ENCODE measurements around the gene RAMP2. TPM values are rescaled to one million over a fixed set of nuclear protein-coding genes. Genes with fewer than 3 reads are reported as not detected.

RAMP2 gene
- total RNA-seq, 1 donor from 2014 or later, result not detected

GRCh38 chr17:42775534-42776098 is 14.6 kb downstream of the RAMP2 start:
- H3K27me3 Mint-ChIP-seq (ENCODE audit: low read depth), result peaks cover 5% of the 10 kb centered on the region
- H3K27ac Mint-ChIP-seq, result no peak overlapping the region
- intact Hi-C loops (cut with micrococcal nuclease), result no loop called here
- H3K4me3 Mint-ChIP-seq (ENCODE audit: low read depth), result peak overlapping the region; percentile 19
- peaks cover 42% of the 10 kb centered on the region for H3K36me3 Mint-ChIP-seq (ENCODE audit: low read depth)
- no peak for DNase-seq (ENCODE audit: low spot score)
- no peaks in the 10 kb centered on the region for H3K9me3 Mint-ChIP-seq
- peaks cover 19% of the 10 kb centered on the region for H3K4me1 Mint-ChIP-seq (ENCODE audit: low read depth)

- Mint-ChIP-seq H3K36me3 (ENCODE audit: low read depth) (peaks cover 42% of the 10 kb centered on the region), H3K27ac (no peak overlapping the region), H3K4me1 (ENCODE audit: low read depth) (peaks cover 16% of the 10 kb centered on the region), H3K9me3 (no peaks in the 10 kb centered on the region), H3K4me3 (ENCODE audit: low read depth) (no peak overlapping the region), H3K27me3 (ENCODE audit: low read depth) (peaks cover 28% of the 10 kb centered on the region)
- intact Hi-C loops (cut with micrococcal nuclease), result no loop called here
- DNase-seq (ENCODE audit: low spot score), result no peak
These were observed 17.5 kb downstream of the RAMP2 start for GRCh38 chr17:42778570-42778969.

- Mint-ChIP-seq H3K4me1 (ENCODE audit: low read depth) (peaks cover 12% of the 10 kb centered on the region), H3K36me3 (ENCODE audit: low read depth) (peaks cover 42% of the 10 kb centered on the region), H3K9me3 (no peaks in the 10 kb centered on the region), H3K27me3 (ENCODE audit: low read depth) (peaks cover 36% of the 10 kb centered on the region), H3K4me3 (ENCODE audit: low read depth) (no peak overlapping the region), H3K27ac (no peak overlapping the region)
- intact Hi-C loops (cut with micrococcal nuclease), result no loop called here
- no peak for DNase-seq (ENCODE audit: low spot score)
These were observed 18.4 kb downstream of the RAMP2 start for GRCh38 chr17:42779304-42779935.

- Mint-ChIP-seq H3K27ac (no peak within 1 kb of the TSS), H3K36me3 (ENCODE audit: low read depth) (peaks cover 36% of the 10 kb centered on the region), H3K4me3 (ENCODE audit: low read depth) (no peak within 1 kb of the TSS), H3K9me3 (no peaks in the 10 kb centered on the region), H3K27me3 (ENCODE audit: low read depth) (peaks cover 43% of the 10 kb centered on the region), H3K4me1 (ENCODE audit: low read depth) (peaks cover 11% of the 10 kb centered on the region)
- intact Hi-C loops (cut with micrococcal nuclease), result loop anchor here (5.0 kb wide), 1 partner anchor 103 kb away; the partner anchor contains the start of gene PLEKHH3
- no peak for DNase-seq (ENCODE audit: low spot score)
These were observed 19.2 kb downstream of the RAMP2 start, which contains the start of gene WNK4 for GRCh38 chr17:42779936-42780850. TSS of gene WNK4 (plus strand) at chr17:42780610. CDS start at chr17:42780699, 89 bp downstream.

- DNase-seq (ENCODE audit: low spot score), result no peak
- Mint-ChIP-seq H3K36me3 (ENCODE audit: low read depth) (peaks cover 28% of the 10 kb centered on the region), H3K27ac (no peak overlapping the region), H3K4me3 (ENCODE audit: low read depth) (no peak overlapping the region), H3K4me1 (ENCODE audit: low read depth) (peaks cover 11% of the 10 kb centered on the region), H3K9me3 (no peaks in the 10 kb centered on the region), H3K27me3 (ENCODE audit: low read depth) (peaks cover 49% of the 10 kb centered on the region)
- intact Hi-C loops (cut with micrococcal nuclease), result loop anchor here (5.0 kb wide), 1 partner anchor 104 kb away; the partner anchor contains the start of gene PLEKHH3
These were observed 20.0 kb downstream of the RAMP2 start for GRCh38 chr17:42780851-42781638.

GRCh38 chr17:42781639-42782165 is 20.7 kb downstream of the RAMP2 start:
- Mint-ChIP-seq H3K4me1 (ENCODE audit: low read depth) (peaks cover 11% of the 10 kb centered on the region), H3K27me3 (ENCODE audit: low read depth) (peaks cover 53% of the 10 kb centered on the region), H3K36me3 (ENCODE audit: low read depth) (peaks cover 23% of the 10 kb centered on the region), H3K9me3 (no peaks in the 10 kb centered on the region), H3K27ac (no peak overlapping the region), H3K4me3 (ENCODE audit: low read depth) (no peak overlapping the region)
- intact Hi-C loops (cut with micrococcal nuclease), result loop anchor here (5.0 kb wide), 1 partner anchor 104 kb away; the partner anchor contains the start of gene PLEKHH3
- no peak for DNase-seq (ENCODE audit: low spot score)

GRCh38 chr17:42782166-42783061 is 21.4 kb downstream of the RAMP2 start:
- H3K9me3 Mint-ChIP-seq, result no peaks in the 10 kb centered on the region
- no peak overlapping the region for H3K27ac Mint-ChIP-seq
- DNase-seq (ENCODE audit: low spot score), result no peak
- H3K36me3 Mint-ChIP-seq (ENCODE audit: low read depth), result peaks cover 20% of the 10 kb centered on the region
- H3K4me1 Mint-ChIP-seq (ENCODE audit: low read depth), result peaks cover 11% of the 10 kb centered on the region
- peaks cover 55% of the 10 kb centered on the region for H3K27me3 Mint-ChIP-seq (ENCODE audit: low read depth)
- intact Hi-C loops (cut with micrococcal nuclease), result loop anchor here (5.0 kb wide), 1 partner anchor 105 kb away; the partner anchor contains the start of gene PLEKHH3
- no peak overlapping the region for H3K4me3 Mint-ChIP-seq (ENCODE audit: low read depth)

GRCh38 chr17:42783062-42783790 is 22.2 kb downstream of the RAMP2 start:
- intact Hi-C loops (cut with micrococcal nuclease), result loop anchor here (5.0 kb wide), 1 partner anchor 106 kb away; the partner anchor contains the start of gene PLEKHH3
- Mint-ChIP-seq H3K9me3 (no peaks in the 10 kb centered on the region), H3K27me3 (ENCODE audit: low read depth) (peaks cover 62% of the 10 kb centered on the region), H3K4me3 (ENCODE audit: low read depth) (no peak overlapping the region), H3K4me1 (ENCODE audit: low read depth) (peaks cover 11% of the 10 kb centered on the region), H3K27ac (no peak overlapping the region), H3K36me3 (ENCODE audit: low read depth) (peaks cover 13% of the 10 kb centered on the region)
- DNase-seq (ENCODE audit: low spot score), result no peak

GRCh38 chr17:42783791-42784138 is 22.7 kb downstream of the RAMP2 start:
- intact Hi-C loops (cut with micrococcal nuclease), result loop anchor here (5.0 kb wide), 1 partner anchor 106 kb away; the partner anchor contains the start of gene PLEKHH3
- no peaks in the 10 kb centered on the region for H3K9me3 Mint-ChIP-seq
- H3K27ac Mint-ChIP-seq, result no peak overlapping the region
- peaks cover 11% of the 10 kb centered on the region for H3K4me1 Mint-ChIP-seq (ENCODE audit: low read depth)
- no peak overlapping the region for H3K4me3 Mint-ChIP-seq (ENCODE audit: low read depth)
- H3K36me3 Mint-ChIP-seq (ENCODE audit: low read depth), result peaks cover 9% of the 10 kb centered on the region
- DNase-seq (ENCODE audit: low spot score), result no peak
- H3K27me3 Mint-ChIP-seq (ENCODE audit: low read depth), result peaks cover 63% of the 10 kb centered on the region

GRCh38 chr17:42784409-42784808 is 23.4 kb downstream of the RAMP2 start:
- Mint-ChIP-seq H3K36me3 (ENCODE audit: low read depth) (peaks cover 5% of the 10 kb centered on the region), H3K27me3 (ENCODE audit: low read depth) (peaks cover 64% of the 10 kb centered on the region), H3K27ac (no peak overlapping the region), H3K4me1 (ENCODE audit: low read depth) (peaks cover 11% of the 10 kb centered on the region), H3K4me3 (ENCODE audit: low read depth) (no peak overlapping the region), H3K9me3 (no peaks in the 10 kb centered on the region)
- DNase-seq (ENCODE audit: low spot score), result no peak
- intact Hi-C loops (cut with micrococcal nuclease), result loop anchor here (5.0 kb wide), 1 partner anchor 107 kb away; the partner anchor contains the start of gene PLEKHH3

All from activated T-helper 2 cell treated with anti-CD3 and anti-CD28 coated beads, Interferon-gamma antibody, Interleukin-2, Interleukin-4, amounts not matched to agents 10 μg/mL and 5 μg/mL and 100 μg/mL, durations not matched to agents 14 hours and 24 hours and 36 hours (primary cell).